SU-DHL-6 (cell line): ENCODE results near the gene CTSH.

Experiments
- EZH2phosphoT487 ChIP-seq: fragments of 200-600 bp; sonication (generic), shearing (Covaris generic); conservative IDR thresholded peaks from 2 replicates; pipeline ENCODE4 v1.6.1; 2018; ENCODE audit warnings: mild to moderate bottlenecking, antibody characterized with exemption, low read length, moderate library complexity, mixed read lengths
- TF ChIP-seq, protein P1 (sequence below): fragments of 200-600 bp; sonication (generic); IDR thresholded peaks from one replicate; pipeline ENCODE4 v1.5.1; 2017; ENCODE audit warnings: antibody characterized with exemption, mild to moderate bottlenecking, low read length, moderate library complexity; ENCODE audit not compliant: insufficient read depth, poor library complexity, severe bottlenecking

DNA sequence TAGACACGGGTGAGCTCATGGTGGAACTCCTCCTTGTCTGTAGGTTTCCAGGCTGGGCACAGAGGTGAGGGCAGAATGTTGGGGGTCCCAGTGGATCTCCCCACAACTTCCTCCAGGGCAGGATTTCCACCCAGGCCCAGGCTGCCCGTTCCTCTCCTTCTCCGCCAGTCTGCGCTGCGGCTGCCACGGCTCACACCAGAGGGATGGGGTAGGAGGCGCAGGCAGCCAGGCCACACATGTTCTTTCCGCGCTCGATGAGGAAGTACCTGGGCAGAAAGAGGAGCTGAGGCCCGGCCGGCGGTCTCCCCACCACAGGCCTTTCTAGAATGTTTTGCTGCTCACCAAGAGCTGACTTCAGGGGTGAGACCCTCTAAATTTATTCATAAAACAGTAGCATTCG, 22.9 kb downstream of the CTSH start:
- no peak for TF ChIP-seq EZH2phosphoT487
- TF ChIP-seq, protein P1, sequence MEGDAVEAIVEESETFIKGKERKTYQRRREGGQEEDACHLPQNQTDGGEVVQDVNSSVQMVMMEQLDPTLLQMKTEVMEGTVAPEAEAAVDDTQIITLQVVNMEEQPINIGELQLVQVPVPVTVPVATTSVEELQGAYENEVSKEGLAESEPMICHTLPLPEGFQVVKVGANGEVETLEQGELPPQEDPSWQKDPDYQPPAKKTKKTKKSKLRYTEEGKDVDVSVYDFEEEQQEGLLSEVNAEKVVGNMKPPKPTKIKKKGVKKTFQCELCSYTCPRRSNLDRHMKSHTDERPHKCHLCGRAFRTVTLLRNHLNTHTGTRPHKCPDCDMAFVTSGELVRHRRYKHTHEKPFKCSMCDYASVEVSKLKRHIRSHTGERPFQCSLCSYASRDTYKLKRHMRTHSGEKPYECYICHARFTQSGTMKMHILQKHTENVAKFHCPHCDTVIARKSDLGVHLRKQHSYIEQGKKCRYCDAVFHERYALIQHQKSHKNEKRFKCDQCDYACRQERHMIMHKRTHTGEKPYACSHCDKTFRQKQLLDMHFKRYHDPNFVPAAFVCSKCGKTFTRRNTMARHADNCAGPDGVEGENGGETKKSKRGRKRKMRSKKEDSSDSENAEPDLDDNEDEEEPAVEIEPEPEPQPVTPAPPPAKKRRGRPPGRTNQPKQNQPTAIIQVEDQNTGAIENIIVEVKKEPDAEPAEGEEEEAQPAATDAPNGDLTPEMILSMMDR = no peak
